Suppressor macrophage treated with lipopolysaccharide for 4 hours (primary cell): ENCODE measurements around the gene NRDC.

Experiments used
- DNase-seq: peaks from one replicate; pipeline ENCODE4 v3.0.0-alpha.2; 2020

NRDC gene, protein sequence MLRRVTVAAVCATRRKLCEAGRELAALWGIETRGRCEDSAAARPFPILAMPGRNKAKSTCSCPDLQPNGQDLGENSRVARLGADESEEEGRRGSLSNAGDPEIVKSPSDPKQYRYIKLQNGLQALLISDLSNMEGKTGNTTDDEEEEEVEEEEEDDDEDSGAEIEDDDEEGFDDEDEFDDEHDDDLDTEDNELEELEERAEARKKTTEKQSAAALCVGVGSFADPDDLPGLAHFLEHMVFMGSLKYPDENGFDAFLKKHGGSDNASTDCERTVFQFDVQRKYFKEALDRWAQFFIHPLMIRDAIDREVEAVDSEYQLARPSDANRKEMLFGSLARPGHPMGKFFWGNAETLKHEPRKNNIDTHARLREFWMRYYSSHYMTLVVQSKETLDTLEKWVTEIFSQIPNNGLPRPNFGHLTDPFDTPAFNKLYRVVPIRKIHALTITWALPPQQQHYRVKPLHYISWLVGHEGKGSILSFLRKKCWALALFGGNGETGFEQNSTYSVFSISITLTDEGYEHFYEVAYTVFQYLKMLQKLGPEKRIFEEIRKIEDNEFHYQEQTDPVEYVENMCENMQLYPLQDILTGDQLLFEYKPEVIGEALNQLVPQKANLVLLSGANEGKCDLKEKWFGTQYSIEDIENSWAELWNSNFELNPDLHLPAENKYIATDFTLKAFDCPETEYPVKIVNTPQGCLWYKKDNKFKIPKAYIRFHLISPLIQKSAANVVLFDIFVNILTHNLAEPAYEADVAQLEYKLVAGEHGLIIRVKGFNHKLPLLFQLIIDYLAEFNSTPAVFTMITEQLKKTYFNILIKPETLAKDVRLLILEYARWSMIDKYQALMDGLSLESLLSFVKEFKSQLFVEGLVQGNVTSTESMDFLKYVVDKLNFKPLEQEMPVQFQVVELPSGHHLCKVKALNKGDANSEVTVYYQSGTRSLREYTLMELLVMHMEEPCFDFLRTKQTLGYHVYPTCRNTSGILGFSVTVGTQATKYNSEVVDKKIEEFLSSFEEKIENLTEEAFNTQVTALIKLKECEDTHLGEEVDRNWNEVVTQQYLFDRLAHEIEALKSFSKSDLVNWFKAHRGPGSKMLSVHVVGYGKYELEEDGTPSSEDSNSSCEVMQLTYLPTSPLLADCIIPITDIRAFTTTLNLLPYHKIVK

DNA sequence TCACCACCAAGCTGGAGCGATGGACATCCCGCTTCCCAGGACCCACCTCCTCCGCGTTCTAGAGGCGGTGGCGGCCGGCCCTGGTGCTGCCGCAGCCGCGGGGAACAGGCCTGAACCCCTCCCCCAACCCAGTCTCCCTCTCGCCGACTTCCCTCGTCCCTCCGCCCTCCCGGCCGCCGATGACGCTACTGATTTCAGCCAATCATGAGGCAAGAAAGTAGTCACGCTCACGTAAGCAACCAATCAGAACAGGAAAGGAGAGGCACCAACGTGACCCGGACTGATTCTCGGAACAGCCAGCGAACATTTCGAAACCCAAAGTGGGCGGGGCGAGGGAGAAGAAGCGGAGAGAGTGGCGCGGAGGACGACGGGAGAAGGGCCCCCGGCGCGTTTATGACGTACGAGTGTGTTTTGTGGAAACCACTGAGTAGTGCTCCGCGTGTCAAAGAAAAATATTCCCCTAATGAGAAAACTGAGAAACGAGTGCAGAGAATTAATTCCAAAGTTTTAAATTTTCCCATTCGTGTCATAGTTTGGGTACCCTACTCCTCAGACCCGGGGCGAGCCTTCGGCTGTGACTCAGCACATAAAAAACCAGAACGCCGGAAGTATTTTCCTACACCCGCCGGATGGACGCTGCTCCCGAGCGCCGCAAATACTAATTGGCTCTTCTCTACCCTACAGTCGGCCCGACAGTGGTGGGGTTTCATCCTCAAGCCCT lies at the start of gene NRDC:
Gene NRDC (minus strand): TSS at position 112 of the 721 bp plus-strand sequence. CDS start 112 bp downstream, outside the sequence.
- peak; percentile 100 for DNase-seq

DNA sequence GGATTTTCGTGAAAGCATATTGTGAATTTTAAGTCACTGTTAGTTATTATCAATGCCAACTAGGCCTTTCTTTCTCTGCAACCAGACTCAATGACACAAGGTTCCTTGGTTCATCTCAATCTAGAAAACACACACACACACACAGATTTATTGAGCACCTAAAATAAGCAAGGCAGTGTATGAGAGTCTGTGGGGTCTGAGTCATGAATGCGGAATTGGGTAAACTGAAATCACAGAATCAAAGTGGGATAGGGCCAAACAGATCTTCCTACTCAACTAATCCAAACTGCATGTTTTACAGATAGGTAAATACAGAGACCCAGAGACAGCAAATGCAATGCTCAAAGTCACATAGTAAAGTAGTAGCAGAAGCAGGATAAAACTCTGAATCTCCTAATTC lies 48.5 kb upstream of the NRDC start:
- no peak for DNase-seq

DNA sequence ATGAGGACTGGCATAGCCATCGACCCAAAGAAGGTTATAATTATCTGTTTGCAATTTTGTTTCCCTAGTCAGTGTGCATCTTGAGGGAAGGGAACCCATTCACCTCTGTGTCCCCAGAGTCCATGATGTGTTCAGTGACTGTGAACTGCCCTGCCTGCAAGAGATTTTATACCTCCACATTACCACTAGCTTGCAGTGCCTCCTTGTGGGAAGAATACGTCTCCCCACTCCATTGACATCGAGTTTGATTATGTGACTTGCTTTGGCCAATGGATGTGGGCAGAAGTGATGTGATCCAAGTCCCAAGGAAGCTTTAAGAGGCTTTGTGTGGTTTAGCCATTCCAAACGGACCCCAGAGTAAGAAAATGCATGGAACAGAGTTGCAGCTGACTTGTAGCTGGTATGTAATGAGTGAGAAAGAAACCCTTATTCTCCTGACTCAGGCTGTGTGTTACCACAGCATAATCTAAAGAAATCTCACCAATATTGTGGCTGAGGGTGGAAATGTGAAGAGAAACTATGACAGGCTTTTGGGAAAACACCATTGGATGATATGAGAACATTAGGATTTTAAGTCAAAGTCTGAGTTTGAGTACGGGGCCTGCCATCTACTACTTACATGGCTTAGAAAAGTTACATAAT lies 47.8 kb upstream of the NRDC start:
- DNase-seq = no peak

DNA sequence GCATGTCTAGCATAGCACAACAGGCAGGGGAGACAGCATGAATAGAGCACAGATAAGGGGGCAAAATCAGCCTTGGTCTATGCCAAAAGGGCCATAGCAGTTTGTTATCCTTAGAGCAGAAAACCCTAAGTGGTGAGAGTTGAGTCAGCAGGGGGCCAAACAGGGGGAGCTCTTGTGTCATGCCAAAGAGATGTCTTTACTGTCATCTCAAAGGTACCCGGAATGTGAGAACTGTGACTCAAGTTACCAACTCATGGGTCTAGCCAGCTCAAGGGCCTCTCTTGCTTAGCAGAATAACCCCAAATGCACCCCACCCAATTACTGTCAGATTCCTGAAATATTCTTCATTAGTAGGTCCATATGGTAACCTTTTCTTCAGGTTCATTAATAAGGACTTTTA lies 45.9 kb upstream of the NRDC start:
- no peak for DNase-seq

DNA sequence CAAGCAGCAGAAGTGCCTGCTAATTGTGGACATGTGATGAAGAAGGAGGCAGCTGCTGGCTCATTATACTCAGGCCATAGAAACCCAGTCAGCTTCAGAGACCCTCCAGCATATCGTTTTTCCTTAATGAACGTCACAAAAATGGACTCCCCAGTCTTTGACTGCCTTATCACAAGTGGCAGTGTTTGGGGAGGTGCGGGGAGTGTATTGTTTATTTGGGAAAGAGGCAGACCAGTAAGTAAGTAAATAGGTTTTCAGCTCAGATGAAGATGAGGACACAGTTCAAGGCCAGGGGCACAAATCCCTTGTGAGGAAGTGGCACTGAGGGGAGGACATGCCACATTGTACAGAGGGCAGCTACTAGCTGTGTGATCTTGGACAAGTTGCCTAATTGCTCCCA lies 43.5 kb upstream of the NRDC start:
- no peak for DNase-seq

DNA sequence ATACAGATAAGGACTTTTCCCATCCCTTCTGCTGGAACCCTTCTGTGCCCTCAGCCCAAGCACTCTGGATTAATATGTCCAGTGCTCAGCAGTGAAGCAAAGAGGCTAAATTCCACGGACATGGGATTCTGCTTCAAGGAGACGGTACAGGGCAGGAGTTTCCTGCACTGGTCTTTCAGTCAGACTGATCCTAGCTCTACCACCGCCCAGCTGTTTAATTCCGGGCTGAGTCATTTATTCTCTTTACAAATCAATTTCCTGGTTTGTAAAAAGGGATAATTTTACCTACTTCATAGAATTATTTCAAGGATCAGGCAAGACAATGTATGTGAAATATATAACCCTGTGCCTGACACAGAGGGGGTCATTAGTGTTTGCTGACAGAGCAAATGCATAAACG lies 41.6 kb upstream of the NRDC start:
- DNase-seq = no peak

DNA sequence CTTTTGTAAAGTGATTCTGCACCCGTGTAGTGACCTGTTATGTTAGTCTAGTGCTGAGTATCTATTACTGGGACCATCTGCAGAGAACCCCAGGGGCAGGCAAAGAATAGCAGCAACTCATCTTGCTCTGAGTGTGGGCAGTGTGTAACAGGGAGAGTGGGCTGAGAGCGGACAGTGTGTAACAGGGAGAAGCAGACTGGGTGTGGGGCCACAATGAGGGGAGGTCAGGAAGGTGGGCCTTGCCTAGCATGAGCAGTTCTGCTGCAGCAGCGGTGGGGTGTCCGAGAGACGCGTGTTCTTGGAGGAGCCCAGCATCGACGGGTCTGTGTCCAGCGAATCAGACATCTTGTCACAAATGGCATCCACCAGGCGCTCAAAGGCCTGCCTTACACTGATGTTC lies 41.2 kb upstream of the NRDC start:
- no peak for DNase-seq

DNA sequence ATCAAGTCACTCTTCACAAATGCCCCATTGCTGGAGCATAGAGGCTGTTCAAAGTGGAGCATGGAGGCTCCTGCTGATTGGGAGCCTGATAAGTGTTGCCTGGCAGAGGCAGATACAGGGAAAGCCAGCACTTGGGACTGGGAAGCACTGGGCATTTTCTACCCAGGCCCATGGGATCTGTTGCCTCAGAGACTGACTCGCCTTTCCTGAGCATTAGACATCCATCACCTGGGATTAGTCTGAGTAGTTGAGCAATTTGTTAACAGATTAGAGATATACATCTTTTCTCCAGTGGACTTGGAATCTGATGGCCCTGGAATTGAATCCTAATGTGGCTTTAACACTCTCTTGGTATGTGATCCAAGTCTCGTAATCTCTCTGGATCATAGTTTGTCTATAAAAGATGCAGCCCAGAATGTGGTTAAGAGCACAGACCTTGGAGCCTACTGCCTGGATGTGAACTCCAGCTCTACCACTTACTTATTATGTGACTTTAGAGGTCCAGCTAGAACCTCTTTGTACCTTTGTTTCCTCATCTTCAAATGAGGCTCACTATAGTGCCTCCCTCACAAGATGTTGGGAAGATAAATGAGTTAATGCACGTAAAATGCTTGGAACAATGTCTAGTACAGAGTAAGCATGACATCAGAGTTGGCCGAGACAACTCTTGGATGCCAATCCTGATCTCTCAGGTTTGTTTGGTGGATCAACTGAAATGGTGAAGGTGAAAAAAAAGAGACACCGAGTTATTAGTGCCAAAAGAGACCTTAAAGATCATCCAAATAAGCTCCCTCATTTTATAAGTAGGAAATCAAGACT lies 38.3 kb upstream of the NRDC start:
- no peak for DNase-seq

DNA sequence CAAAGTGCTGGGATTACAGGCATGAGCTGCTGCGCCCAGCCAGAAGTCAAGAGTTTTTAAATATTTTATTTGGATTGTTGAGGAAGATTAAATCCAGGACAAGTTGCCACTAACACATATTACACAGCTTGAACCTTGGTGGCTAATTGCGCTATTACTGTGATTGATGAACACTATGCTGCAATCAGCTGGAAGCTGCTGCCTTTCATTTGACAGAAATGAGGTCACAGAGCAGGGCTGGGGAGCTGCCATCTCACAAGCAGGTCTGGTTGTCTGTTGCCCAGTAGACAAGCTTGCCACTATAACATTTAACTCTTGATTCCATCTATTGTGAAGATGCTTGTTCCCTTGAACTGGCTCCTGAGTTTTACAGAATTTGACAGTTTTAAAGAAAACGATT lies 37.4 kb upstream of the NRDC start:
- DNase-seq = no peak

DNA sequence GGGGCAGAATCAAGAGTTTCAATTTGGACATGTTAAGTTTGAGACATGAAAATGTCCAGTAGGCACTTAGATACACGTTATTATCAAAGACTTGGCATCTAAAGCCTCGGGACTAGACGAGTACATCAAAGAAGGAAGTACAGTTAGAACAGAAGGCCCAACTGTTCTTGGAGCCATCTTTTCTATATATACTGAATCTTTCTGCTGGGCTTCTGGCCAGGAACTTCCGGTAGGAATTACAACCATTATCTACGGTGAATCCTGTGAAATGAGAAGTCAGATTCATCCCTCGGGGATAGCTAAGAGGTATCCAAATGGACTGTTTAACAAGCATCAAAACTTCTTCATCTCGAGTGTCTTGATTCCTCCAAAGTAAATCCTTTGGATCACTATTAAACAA lies 34.4 kb upstream of the NRDC start:
- no peak for DNase-seq

DNA sequence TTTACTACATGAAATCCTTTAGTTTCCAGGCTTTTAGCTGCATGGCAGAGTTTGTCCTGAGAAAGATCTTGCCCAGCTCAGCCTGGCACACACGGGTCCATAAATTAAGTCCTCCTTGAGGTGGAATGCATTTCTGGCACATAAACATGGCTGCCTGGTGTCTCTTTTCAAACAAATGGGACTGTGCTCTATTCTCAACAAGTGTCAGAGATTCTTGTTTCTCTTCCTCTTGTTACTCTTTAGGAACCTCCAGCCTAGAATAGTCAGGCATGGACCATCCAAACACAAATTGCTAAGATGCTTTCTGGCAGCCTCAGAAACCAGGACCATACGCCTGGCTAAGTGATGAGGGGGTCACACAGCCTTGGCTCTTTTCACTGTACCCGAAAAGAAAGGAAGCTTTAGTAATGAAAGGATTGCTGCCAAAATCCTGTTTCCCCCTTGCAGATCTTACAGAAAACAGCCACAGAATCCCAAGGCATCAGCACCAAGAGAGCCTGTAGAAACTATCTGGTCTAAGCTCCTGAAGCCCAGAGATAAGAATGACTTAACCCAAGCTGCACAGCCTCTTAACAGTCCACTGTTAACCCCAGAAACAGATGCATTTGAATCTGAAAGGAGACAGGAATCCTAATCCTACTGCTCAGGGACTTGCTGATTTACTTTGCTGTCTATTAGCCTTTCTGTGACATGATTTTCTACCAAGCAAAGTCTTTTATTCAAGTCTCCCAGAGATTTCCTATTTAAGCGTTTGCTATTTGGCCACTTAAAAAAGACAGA lies 31.9 kb upstream of the NRDC start:
- no peak for DNase-seq

DNA sequence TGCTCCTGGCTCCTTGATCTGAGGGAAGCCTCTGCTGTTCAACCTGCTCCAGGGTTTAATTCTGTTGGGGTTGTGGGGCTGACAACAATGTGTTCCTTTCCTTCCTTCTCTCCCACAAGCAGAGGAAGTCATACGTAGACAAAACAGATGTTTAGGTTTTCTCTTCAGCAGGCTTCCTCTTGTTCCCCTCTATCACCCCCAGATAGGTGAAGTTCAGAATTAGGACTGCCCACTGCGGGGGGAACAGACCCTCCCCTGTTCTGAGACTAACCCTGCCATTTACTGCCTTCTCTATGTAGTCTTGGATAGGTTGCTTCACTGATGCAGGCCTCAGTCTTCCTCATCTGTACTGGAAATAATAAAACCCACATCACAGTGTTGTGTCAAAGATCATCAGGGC lies 30.0 kb upstream of the NRDC start:
- no peak for DNase-seq

DNA sequence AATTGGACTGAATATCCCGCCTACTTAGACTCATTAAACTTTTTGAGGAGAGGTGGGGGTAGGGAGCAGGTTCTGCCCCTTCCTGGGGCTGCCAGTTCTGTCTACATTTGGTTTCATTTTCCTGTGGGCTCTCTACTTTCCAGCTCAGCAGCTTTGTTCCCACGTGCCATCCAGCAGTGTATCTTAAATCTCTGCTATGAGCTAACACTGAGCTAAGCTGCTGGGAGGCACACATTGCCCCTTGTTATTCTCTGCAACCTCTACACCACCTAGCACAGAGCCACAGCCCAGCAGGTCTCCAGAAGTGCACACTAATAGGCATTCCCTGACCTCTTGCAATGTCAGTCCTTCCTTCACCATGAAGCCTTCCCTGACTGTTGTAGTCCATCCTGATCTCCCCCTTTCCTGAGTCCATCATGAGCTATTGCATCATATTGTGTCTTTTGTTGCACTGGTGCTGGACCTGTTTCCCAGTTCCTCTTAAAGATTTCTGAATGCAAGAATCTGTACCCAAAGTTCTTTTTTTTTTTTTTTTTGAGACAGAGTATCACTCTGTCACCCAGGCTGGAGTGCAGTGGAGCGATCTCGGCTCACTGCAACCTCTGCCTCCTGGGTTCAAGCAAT lies 28.7 kb upstream of the NRDC start:
- DNase-seq = no peak

DNA sequence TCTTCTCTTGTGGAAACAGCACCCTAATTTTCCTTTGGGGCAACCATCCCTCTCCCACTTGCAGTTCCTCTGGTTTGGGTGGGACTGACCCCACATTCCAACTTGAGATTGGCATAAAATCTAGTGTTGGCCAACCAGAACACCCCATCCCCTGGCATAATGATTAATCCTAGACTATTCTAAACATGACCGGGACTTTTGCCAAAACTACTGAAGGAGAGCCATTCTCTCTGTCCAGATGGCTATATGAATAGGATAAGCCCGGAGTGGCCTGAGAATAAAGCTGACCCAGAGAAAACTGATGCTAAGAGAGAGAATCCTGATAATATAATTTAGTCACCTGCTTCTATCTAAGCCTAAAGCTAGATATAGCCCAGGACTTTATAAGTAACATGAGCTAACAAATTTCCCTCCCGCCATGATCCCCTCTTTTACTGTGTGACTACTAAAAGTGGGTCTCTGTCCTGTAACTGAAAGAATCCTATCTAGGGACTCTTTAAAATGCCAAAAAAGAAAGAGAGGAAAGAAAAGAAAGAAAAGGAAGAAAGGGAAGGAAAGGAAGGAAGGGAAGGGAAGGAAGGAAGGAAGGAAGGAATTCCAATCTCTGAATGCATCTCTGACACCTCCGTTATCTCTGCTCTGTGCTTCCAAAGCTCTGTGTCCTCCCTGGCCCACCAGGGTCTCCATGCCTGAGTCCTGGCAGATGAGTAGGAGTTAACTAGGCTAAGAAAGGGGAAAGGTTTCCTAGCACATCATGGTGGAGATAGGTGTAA lies 28.0 kb upstream of the NRDC start:
- no peak for DNase-seq

DNA sequence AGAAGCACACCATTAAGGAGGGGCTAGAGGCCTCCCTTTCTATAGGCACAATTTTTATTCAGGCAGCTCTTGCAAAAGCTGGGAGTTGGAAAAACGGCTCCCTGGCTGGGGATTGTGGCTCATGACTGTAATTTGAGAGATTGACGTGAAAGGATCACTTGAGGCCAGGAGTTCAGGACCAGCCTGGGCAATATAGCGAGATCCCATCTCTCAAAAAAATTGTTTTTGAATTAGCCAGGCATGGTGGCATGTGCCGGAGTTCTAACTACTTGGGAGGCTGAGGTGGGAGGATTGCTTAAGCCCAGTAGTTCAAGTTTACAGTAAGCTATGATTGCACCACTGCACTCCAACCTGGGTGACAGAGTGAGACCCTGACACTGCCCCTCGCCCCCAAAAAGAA lies 23.9 kb upstream of the NRDC start:
- DNase-seq = no peak

DNA sequence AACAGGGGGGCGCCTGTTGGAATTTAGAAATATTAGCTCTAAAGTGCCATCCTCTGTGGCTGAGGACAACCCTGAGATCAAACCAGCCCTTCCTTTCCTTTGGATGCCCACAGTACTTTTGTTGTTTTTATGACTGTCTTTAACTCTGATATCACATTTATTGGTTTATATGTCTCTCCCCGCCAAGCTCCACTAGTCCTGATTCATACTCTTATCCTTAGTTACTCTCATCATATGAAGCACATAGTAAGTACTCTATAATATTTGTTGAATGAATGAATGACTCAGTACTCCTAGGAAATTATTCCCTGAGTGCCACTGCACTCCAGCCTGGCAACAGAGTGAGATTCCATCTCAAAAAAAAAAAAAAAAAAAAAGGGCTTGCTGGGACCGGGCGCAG lies 22.6 kb upstream of the NRDC start:
- DNase-seq = no peak

DNA sequence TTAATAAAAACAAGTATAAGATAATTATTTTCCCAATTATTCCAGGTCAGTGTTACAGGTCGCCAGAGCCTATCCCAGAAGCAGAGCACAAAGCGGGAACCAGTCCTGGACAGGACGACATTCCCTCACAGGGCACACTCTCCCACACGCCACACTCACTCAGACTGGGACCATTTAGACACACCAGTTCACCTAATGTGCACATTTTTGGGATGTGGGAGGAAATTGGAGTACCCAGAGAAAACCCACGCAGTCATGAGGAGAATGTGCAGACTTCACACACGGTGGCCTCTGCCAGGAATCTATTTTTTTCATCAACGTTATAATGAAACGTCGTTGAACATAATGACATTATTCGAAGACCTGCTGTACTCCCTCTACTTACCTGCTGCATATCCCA lies 20.5 kb upstream of the NRDC start:
- DNase-seq = no peak

DNA sequence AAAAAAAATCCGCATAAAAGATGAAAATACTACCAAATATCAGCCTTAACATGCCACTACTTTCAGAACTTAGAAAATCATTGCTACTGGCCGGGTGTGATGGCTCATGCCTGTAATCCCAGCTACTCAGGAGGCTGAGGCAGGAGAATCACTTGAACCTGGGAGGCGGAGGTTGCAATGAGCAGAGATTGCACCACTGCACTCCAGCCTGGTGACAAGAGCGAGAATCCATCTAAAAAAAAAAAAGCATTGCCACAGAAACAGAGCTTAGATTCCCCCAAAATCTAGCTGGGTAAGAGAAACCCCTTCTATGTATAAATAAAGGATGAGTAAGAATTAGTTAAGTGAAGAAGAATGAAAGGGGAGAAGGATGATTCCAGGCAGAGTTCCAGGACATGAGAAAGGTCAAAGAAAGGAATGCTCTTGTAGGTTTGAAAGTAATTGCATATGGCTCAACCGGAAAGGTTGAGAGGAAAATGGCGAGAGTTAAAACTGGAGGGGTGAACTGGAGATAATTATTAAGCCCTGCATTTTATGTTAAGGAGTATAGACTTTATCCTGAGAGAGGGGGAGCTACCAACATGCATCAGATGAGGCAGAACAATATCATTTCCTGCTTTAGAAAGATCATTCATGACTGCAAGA lies 19.7 kb upstream of the NRDC start:
- DNase-seq = no peak

DNA sequence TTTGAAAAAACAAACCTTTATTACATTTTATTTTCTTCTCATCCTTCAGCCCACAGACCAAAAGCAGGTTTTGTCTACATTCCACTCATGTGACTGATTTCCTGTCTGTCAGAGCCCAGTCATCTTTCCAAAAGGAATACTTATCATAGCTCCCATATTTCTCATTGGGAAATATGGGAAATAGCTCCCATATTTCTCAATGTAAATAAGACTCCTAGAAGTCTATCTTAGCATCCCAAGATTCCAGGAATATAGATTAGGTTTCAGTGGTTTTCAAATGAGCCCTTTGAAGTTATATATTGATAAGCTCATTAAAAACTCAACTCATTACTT lies 19.1 kb upstream of the NRDC start:
- DNase-seq = no peak
